Measurements from ENCODE around the gene CENPX. TPM values are rescaled to one million over a fixed set of nuclear protein-coding genes. Genes with fewer than 3 reads are reported as not detected.

The CENPX gene
- polyA plus RNA-seq, 1 donor, result 28.6 TPM

- DNase-seq (ENCODE audit: low read depth), result no peak
These were observed 10.4 kb downstream of the CENPX start for GRCh38 chr17:82012261-82012639.

- DNase-seq (ENCODE audit: low read depth), result no peak
These were observed 11.0 kb downstream of the CENPX start for GRCh38 chr17:82011617-82012187.

- no peak for DNase-seq (ENCODE audit: low read depth)
These were observed 11.8 kb downstream of the CENPX start for GRCh38 chr17:82010575-82011525.

GRCh38 chr17:82009413-82009812 lies 13.3 kb downstream of the CENPX start:
- no peak for DNase-seq (ENCODE audit: low read depth)

- no peak for DNase-seq (ENCODE audit: low read depth)
These were observed 13.7 kb downstream of the CENPX start for GRCh38 chr17:82008941-82009405.

- no peak for DNase-seq (ENCODE audit: low read depth)
These were observed 14.3 kb downstream of the CENPX start for GRCh38 chr17:82008258-82008940.

GRCh38 chr17:82007495-82008257 lies 15.0 kb downstream of the CENPX start:
- no peak for DNase-seq (ENCODE audit: low read depth)

- DNase-seq (ENCODE audit: low read depth), result no peak
These were observed 15.5 kb downstream of the CENPX start for GRCh38 chr17:82007228-82007494.

GRCh38 chr17:82006468-82007227 lies 16.0 kb downstream of the CENPX start:
- DNase-seq (ENCODE audit: low read depth), result no peak

GRCh38 chr17:82005701-82006348 lies 16.9 kb downstream of the CENPX start:
- no peak for DNase-seq (ENCODE audit: low read depth)

- DNase-seq (ENCODE audit: low read depth), result no peak
These were observed 17.9 kb downstream of the CENPX start for GRCh38 chr17:82004517-82005455.

GRCh38 chr17:82003411-82004381 lies 19.0 kb downstream of the CENPX start:
- DNase-seq (ENCODE audit: low read depth), result no peak

- DNase-seq (ENCODE audit: low read depth), result no peak
These were observed 21.1 kb downstream of the CENPX start for GRCh38 chr17:82001571-82002056.

- DNase-seq (ENCODE audit: low read depth), result no peak
These were observed 21.7 kb downstream of the CENPX start for GRCh38 chr17:82000803-82001570.

- no peak for DNase-seq (ENCODE audit: low read depth)
These were observed 22.5 kb downstream of the CENPX start for GRCh38 chr17:81999976-82000802.

GRCh38 chr17:81999587-81999975 lies 23.1 kb downstream of the CENPX start:
- no peak for DNase-seq (ENCODE audit: low read depth)
